NB4 (cell line): ENCODE data around the gene TRABD2B.

Source experiments
- POLR2A ChIP-seq: IDR thresholded peaks from 2 replicates; pipeline ENCODE4 v1.6.1; 2011; ENCODE audit warnings: mild to moderate bottlenecking; ENCODE audit not compliant: insufficient read length; ENCODE audit errors: extremely low read depth
- TF ChIP-seq, protein P1 (sequence below): IDR thresholded peaks from one replicate; pipeline ENCODE4 v1.5.1; 2012; ENCODE audit warnings: low read depth, low read length

DNA sequence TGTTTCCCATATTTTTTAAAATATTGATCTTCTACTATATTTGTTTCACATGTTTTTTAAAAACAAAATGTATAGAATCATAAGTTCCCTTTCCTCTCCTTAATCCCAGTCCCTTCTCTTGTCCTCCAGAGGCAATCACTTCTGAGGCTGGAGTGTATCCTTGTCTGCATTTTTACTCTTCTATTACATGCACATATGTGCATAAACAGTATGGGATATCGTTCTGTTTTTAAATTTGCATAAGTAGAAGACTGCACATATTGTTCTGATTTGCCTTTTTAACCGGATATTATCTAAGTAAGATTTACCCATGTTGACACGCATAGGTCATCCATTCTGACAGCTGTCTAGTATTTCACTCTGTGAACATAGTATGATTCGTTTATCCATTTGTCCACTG, 142.0 kb downstream of the TRABD2B start:
- TF ChIP-seq, protein P1, sequence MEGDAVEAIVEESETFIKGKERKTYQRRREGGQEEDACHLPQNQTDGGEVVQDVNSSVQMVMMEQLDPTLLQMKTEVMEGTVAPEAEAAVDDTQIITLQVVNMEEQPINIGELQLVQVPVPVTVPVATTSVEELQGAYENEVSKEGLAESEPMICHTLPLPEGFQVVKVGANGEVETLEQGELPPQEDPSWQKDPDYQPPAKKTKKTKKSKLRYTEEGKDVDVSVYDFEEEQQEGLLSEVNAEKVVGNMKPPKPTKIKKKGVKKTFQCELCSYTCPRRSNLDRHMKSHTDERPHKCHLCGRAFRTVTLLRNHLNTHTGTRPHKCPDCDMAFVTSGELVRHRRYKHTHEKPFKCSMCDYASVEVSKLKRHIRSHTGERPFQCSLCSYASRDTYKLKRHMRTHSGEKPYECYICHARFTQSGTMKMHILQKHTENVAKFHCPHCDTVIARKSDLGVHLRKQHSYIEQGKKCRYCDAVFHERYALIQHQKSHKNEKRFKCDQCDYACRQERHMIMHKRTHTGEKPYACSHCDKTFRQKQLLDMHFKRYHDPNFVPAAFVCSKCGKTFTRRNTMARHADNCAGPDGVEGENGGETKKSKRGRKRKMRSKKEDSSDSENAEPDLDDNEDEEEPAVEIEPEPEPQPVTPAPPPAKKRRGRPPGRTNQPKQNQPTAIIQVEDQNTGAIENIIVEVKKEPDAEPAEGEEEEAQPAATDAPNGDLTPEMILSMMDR, result no peak
- no peak for TF ChIP-seq POLR2A
